Neural crest cell (in vitro differentiated cells): ENCODE results near the gene RPE65. TPM values are rescaled to one million over a fixed set of nuclear protein-coding genes. Genes with fewer than 3 reads are reported as not detected.

ENCODE experiments used
- DNase-seq: peaks from one replicate; pipeline ENCODE4 v3.0.0; 2021; ENCODE audit warnings: low read depth, mixed read lengths, low spot score
- H3K27ac Mint-ChIP-seq: one replicate; pipeline ENCODE4 v1.8.0; 2021; ENCODE audit warnings: mild to moderate bottlenecking, mixed read lengths; ENCODE audit not compliant: unreplicated experiment
- H3K27me3 Mint-ChIP-seq: 2 replicates; pipeline ENCODE4 v1.8.0; 2021; ENCODE audit warnings: low read depth, mild to moderate bottlenecking, mixed read lengths
- H3K36me3 Mint-ChIP-seq: 2 replicates; pipeline ENCODE4 v1.8.0; 2021; ENCODE audit warnings: low read depth, mild to moderate bottlenecking, mixed read lengths
- H3K4me1 Mint-ChIP-seq: 2 replicates; pipeline ENCODE4 v1.8.0; 2021; ENCODE audit warnings: mixed read lengths
- H3K4me3 Mint-ChIP-seq: one replicate; pipeline ENCODE4 v1.8.0; 2021; ENCODE audit warnings: mild to moderate bottlenecking, mixed read lengths
- H3K9me3 Mint-ChIP-seq: 2 replicates; pipeline ENCODE4 v1.8.0; 2021; ENCODE audit warnings: mixed read lengths
- CTCF ChIP-seq: fragments of 200-600 bp; sonication (generic); conservative IDR thresholded peaks from 2 replicates; pipeline ENCODE4 v1.5.0; 2021; ENCODE audit warnings: antibody characterized with exemption, mild to moderate bottlenecking
- total RNA-seq: library from RNA; stranded (reverse); gene quantifications from 2 replicates; pipeline ENCODE4 v1.2.1, GENCODE V29; 2021

Gene RPE65
- total RNA-seq, 1 donor from 2014 or later = not detected

GRCh38 chr1:68384321-68384813 is 65.4 kb downstream of the RPE65 start:
- H3K27me3 Mint-ChIP-seq = no peaks in the 10 kb centered on the region
- DNase-seq = no peak
- peaks cover 2% of the 10 kb centered on the region for H3K9me3 Mint-ChIP-seq
- H3K36me3 Mint-ChIP-seq = no peaks in the 10 kb centered on the region
- H3K27ac Mint-ChIP-seq = no peak overlapping the region
- no peaks in the 10 kb centered on the region for H3K4me1 Mint-ChIP-seq
- no peak for TF ChIP-seq CTCF
- no peak overlapping the region for H3K4me3 Mint-ChIP-seq

- no peaks in the 10 kb centered on the region for H3K27me3 Mint-ChIP-seq
- DNase-seq = no peak
- H3K9me3 Mint-ChIP-seq = peaks cover 2% of the 10 kb centered on the region
- H3K36me3 Mint-ChIP-seq = no peaks in the 10 kb centered on the region
- no peak overlapping the region for H3K27ac Mint-ChIP-seq
- no peak overlapping the region for H3K4me3 Mint-ChIP-seq
- no peaks in the 10 kb centered on the region for H3K4me1 Mint-ChIP-seq
- no peak for TF ChIP-seq CTCF
Observed at GRCh38 chr1:68383092-68383491, 66.7 kb downstream of the RPE65 start.

GRCh38 chr1:68379085-68379478 is 70.7 kb downstream of the RPE65 start:
- no peaks in the 10 kb centered on the region for H3K27me3 Mint-ChIP-seq
- H3K36me3 Mint-ChIP-seq = no peaks in the 10 kb centered on the region
- no peak overlapping the region for H3K4me3 Mint-ChIP-seq
- peaks cover 3% of the 10 kb centered on the region for H3K9me3 Mint-ChIP-seq
- DNase-seq = no peak
- peaks cover 8% of the 10 kb centered on the region for H3K4me1 Mint-ChIP-seq
- no peak overlapping the region for H3K27ac Mint-ChIP-seq
- TF ChIP-seq CTCF = no peak

Other genes with a start within 250 kb of the RPE65 start
- 147 and 152 TPM in 2 replicates for gene WLS, start 217.4 kb downstream of the RPE65 start, total RNA-seq
- gene DEPDC1, start 47.1 kb upstream of the RPE65 start, total RNA-seq = 30.3 and 31.6 TPM in 2 replicates